HG02623 (cell line): ENCODE results near the gene TMEM139.
"Not testable (repeated sequence)": the region's sequence is repeated elsewhere in the genome, so short reads cannot be mapped to it uniquely, and the experiment has no call there.

Experiments used
- ATAC-seq: cut with Tn5 transposase; IDR thresholded peaks from one replicate; pipeline ENCODE4 v1.9.1; 2021; ENCODE audit warnings: moderate library complexity; ENCODE audit not compliant: unreplicated experiment

The TMEM139 gene

DNA sequence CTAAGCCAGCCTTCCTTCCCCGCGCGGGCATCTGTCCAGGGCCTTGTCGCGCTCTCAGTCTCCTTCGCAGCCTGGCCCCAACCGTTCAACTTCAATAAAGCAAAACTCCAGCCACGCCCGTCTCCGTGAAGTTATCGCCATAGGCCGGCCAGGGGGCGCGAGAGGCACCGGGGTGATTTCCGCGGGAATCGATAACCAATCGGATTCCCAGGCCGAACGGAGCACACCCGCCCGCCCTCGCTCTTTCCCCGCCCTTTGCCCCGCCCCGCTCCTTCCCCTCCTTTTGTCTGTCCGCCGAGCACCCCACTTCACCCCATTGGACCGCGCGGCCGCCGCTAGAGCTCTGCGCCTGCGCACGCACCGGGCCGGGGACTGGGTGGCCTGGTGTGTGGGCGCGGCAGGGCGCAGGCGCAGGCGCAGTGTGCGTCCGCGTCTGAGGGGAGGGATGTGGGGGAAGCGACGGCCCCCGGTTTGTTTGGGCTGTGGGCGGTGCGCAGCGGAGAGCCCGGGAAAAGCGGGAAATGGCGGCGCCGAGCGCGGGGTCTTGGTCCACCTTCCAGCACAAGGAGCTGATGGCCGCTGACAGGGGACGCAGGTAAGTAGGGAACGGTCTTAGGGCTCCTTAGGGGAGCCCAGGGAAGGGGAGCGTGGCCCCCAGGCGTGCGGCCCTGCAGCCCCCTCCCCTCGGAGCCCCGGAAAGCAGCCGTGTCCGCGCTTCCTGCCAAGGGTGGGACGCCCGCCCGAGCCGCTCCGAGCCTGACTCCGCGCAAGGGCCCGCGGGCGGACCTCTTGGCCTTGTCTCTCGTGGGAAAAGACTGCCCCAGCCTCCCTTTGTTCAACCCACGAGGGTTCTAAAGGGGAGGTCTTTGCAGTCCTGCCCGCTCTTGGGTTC, 3.4 kb downstream of the TMEM139 start, which contains the start of gene CASP2:
TSS of gene CASP2 (plus strand) at position 417 of the 892 bp plus-strand sequence. CDS start at position 522, 105 bp downstream.
- peak; percentile 92 for ATAC-seq

DNA sequence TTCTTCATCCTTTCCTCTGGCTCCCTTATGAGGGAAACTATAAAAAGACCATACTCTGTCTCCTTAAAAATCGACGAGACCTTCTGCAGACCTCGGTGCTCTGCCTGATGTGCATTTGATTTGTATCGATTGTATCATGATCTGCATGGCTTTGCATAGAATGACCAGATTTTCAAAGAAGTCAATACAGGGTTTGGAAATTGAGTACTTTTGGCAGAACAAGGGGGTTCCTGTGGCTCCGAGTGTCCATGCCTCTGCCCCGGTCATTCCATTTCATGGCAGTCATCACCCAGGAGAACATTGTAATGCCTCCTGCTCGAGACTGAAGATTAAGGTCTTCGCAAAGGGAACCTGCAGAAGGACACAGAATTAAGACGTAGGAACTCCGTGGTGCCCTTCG, 4.1 kb downstream of the TMEM139 start:
- ATAC-seq = no peak

DNA sequence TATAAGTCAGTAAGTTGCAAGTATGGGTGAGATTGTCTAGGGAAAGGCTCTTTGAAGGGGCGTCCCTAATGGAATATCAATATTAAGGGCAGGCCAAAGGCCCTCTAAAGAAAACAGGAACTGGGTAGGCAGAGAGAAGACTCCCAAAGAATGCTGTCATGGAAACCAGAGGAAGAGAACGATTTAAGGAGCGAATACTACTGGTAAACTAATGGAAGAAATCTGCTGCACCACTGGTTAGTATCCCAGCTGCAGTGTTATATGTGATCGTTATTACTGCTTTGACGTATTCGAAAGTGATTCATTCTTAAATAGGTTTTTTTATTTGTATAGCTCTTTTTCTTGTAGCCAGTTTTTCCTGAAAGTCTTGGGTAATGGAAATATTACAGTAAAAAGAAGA, 4.7 kb downstream of the TMEM139 start:
- ATAC-seq = no peak

DNA sequence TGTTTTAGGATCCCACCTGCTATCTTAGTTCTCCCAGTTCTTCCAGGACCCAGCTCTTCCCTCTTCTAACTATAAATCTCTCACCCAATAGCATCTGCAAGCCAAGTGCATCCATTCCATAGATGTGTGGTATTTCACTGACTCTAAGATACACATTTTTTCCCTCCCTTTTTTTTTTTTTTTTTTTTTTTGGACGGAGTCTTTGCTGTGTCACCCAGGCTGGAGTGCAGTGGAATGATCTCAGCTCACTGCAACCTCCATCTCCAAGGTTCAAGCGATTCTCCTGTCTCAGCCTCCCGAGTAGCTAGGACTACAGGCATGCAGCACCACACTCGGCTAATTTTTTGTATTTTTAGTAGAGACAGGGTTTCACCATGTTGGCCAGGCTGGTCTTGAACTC, 5.1 kb downstream of the TMEM139 start:
- not testable (repeated sequence) for ATAC-seq

DNA sequence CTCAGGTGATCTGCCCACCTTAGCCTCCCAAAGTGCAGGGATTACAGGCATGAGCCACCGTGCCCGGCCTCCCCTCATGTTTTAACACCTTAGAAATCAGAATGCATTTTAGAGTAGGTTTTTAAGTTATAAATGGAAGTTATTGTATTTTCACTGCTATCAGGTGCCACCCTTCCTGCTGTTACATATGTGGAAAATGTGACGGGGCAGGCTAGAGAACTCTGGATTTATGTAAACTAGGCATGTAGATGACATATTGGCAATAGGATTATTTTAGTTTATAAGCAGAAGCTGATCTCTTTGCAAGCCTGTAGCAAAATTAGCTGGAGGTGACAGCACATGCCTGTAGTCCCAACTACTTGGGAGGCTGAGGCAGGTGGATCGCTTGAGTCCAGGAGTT, 5.5 kb downstream of the TMEM139 start:
- ATAC-seq = no peak

DNA sequence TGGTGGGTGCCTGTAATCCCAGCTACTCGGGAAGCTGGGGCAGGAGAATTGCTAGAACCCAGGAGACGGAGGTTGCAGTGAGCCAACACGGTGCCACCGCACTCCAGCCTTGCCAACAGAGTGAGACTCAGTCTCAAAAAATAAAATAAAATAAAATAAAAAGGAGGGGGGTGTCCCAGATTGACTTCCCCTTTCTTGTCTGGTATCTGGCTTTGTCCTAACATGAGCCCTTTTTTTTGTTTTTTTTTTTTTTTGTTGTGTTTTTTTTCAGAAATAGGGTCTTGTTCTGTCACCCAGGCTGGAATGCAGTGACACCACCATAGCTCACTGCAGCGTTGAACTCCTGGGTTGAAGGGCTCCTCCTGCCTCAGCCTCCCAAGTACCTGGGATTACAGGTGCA, 8.1 kb downstream of the TMEM139 start:
- ATAC-seq = no peak

DNA sequence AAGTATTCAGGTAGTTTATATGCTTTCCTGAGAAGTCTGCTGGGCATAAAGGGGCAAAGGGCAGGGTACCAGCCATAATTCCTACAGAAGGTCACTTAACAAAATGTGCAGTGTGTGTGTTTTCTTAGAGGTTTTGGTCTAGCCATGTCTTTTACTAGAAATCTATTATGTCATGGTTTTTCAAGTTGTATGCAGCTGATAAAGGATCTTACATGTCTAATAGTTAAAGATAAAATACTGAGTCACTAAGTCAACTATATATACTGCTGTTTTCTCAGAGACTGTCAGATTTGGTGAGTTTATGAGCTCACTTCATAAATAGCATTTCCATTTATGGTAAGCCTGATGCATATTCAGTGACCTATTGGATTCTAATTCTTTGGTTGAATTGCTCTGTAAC, 11.1 kb downstream of the TMEM139 start:
- no peak for ATAC-seq

DNA sequence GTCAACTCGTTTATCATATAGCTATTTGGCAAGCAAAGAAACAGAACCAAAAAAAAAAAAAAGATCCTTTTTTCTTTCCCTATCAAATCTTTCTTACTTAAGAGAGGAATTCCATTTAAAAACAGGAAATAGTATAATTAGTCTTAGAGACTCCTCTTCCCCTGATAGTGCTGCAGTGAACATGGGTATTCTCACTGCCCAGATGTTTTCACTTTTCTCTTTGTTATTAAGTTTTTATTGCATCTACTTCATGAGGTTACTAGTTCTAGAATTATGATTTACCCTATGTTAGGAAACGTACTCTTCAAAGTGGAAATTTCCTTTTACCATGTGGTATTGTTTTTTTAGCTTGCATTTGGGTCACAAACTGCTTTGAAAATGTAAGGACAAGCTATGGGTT, 11.9 kb downstream of the TMEM139 start:
- ATAC-seq = no peak

DNA sequence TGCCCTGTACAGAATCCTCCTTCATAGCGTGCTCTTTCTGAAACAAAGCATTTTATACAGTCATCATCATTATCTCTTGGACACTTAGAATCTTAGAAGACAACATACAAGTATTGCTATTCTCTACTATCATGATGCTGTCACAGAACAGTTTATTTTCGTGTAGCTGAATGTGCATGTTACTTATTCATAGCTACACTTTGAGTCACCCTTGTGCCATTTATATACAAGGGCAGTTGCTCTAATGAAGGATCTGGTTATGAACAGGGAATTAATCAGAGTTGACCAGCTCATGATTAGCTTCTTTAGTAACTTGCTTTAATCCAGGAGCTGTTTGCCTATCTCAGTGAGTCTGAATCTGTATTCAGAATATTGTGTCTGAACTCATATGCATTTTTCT, 14.6 kb downstream of the TMEM139 start:
- no peak for ATAC-seq

DNA sequence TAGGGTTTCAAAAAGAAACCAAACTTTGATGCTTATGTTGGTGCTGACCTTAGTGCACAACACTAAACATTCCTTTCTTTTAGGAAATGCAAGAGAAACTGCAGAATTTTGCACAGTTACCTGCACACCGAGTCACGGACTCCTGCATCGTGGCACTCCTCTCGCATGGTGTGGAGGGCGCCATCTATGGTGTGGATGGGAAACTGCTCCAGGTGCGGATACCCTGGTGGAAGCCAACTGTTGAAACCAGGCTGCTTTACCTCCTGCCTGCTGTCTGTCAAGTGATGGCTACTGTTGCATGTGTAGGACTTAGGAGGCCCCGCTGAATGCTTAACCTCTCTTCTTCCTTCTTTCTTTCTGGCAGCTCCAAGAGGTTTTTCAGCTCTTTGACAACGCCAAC, 15.1 kb downstream of the TMEM139 start:
- ATAC-seq = no peak

DNA sequence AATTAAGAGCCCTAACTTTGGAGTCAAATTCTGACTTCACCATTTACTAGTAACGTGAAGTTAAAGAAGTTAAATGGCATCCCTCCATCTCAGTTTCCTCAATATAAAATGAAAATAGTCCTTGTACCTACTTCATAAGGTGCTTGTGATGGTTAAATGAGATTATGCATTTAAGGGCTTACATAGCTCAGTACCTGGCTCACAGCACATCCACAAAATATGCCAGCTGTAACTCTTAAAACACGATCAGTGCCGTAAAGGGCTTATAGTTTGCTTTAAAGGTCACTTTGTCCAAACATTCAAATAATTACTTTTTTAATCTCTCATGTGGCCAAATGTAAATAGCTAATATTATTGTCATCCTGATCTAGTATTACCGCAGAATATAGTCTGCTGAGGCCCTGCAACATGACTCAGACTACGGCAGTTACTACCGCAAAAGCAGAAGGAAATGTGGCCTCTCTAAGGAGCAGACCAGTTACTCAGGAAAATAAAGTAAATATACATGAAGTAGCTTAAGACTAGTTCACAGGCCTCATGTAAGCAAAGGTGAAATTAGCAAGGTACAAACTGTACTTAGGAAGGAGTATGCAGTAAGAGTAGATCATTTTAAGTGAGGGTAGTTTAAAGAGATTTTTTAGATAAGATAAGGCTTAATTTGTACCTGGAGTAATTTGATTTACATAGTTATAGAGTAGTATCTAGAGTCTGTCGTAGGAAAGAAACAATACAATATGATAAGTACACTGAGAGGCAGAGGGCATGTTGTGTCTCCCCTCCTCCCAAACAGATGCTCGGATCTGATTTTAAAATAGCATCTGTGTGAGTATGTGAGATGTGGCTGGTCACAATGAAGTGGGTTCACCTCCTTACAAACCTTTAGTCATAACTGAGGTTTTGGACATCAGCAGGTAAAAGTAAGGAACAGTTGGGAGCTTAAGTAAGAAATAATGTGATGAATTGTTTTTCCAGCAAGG, 16.5 kb downstream of the TMEM139 start:
- ATAC-seq = no peak

DNA sequence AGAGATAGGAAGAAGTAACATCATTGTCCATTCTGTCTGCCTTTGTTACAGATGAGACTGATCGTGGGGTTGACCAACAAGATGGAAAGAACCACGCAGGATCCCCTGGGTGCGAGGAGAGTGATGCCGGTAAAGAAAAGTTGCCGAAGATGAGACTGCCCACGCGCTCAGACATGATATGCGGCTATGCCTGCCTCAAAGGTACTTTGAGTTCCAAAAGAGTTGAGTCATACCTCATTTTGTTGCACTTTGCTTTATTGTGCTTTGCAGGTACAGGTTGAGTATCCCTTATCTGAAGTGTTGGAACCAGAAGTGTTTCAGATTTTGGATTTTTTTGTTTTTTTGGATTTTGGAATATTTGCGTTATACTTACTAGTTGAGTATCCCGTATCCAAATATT, 19.0 kb downstream of the TMEM139 start:
- ATAC-seq = no peak

DNA sequence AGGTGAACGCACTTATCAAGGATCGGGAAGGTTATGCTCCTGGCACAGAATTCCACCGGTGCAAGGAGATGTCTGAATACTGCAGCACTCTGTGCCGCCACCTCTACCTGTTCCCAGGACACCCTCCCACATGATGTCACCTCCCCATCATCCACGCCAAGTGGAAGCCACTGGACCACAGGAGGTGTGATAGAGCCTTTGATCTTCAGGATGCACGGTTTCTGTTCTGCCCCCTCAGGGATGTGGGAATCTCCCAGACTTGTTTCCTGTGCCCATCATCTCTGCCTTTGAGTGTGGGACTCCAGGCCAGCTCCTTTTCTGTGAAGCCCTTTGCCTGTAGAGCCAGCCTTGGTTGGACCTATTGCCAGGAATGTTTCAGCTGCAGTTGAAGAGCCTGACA, 20.2 kb downstream of the TMEM139 start:
- ATAC-seq = no peak

DNA sequence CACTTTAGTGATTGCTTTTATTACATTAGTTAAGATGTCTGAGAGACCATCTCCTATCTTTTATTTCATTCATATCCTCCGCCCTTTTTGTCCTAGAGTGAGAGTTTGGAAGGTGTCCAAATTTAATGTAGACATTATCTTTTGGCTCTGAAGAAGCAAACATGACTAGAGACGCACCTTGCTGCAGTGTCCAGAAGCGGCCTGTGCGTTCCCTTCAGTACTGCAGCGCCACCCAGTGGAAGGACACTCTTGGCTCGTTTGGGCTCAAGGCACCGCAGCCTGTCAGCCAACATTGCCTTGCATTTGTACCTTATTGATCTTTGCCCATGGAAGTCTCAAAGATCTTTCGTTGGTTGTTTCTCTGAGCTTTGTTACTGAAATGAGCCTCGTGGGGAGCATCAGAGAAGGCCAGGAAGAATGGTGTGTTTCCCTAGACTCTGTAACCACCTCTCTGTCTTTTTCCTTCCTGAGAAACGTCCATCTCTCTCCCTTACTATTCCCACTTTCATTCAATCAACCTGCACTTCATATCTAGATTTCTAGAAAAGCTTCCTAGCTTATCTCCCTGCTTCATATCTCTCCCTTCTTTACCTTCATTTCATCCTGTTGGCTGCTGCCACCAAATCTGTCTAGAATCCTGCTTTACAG, 20.8 kb downstream of the TMEM139 start:
- ATAC-seq = no peak

DNA sequence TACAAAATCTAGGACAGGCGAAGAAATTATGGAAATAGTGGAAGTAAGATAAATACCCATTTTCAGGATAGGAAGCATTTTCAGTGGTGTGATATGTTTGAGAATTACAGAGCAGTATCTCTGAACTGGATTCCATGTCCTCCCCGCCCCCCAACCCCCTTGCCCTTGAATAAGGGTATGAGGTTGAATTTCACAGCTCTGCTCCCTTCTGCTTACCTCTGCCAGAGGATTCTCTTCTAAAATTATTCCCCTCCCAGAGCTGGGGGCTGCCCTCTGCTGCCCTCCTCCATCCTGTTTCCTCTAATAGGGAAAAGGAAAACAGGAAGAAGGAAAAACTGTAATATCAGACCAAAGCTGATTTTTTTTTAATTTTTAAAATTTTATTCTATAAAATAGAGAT, 23.9 kb downstream of the TMEM139 start:
- no peak for ATAC-seq

DNA sequence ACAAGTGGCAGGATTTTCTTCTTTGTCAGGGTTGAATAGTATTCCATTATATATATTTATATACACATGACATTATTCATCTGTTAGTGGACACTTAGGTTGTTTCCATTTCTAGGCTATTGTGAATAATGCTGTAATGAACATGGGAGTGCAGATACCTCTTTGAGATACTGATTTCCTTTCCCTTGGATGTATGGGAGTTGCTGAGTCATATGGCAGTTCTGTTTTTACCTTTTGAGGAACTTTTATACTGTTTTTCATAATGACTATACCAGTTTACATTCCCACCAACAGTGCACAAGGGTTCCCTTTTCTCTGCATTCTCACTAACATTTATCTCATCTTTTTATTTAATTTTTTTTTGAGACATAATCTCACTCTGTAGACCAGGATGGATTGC, 29.4 kb downstream of the TMEM139 start:
- no peak for ATAC-seq

DNA sequence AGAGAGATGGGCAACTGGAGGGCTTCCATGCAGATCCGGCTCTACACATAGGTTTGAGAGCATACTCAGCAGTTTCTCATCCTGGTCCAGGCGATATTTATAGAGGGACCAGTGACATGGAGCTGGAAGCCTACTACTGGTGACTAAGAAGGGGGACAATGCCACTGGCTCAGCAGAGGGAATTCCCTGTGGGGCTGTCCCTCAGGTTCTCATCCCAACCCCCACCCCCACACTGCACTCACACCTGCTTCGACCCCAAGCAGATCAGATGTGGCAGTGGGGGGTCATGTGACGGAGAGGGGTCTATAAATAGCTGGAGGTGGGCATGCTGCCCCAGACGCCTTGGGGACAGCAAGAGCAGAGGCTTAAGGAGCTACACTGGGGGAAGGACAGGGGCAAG, 31.0 kb downstream of the TMEM139 start, which contains the start of gene CLCN1:
TSS of gene CLCN1 (plus strand) at position 336 of the 400 bp plus-strand sequence. CDS start 102 bp downstream, outside the sequence.
- no peak for ATAC-seq

DNA sequence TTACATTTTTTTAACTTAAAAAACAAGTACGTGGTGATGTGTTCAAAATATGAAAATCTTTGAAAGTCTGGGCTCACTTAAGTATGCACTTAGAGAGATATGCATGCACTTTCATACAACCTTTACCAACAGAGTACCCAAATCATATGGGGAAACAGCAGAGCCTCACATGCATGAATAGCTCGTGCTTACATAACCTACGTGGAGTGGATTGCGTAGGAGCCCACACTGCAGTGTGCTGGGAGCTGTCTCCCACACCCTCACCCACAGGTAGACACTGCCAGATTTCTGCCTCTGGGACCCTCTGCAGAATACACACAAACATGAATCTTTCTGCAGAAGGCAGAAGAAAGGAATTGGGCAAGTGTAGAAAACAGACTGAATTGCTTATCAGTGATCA, 31.7 kb downstream of the TMEM139 start:
- ATAC-seq = no peak

DNA sequence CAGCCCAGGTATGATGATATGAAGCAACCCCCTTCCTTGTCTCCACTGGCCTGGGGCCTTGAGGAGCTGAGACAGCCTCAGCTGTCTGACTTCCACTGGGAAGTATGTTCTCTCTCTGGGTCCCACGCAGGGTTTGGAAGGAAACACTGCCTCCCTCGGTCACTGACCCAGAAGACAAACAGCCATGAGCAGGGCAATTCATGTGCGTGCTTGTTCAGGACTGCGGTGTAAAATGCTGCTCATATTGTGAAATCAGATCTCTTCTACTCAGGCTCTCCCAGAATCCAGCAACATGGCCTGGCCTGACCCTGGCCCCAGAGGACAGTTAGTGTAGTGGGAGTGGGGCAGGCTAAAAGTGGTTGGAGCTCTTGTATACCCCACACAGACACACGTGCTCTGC, 33.9 kb downstream of the TMEM139 start:
- ATAC-seq = no peak

DNA sequence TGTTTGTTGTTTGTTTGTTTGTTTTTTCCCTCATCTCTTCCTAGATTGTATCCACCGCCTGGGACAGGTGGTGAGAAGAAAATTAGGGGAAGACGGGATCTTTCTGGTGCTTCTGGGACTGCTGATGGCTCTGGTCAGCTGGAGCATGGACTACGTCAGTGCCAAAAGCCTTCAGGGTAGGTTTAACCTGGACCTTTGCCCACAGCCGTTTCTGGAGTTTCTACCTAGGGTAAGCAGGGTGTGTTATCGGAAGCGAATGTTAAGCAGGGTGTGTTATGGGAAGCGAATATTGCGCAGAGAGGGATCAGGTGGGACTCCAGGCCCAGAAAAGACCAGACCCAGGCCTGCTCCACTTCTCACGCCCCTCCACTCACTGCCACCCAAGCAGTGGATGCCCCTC, 35.9 kb downstream of the TMEM139 start:
- ATAC-seq = no peak

DNA sequence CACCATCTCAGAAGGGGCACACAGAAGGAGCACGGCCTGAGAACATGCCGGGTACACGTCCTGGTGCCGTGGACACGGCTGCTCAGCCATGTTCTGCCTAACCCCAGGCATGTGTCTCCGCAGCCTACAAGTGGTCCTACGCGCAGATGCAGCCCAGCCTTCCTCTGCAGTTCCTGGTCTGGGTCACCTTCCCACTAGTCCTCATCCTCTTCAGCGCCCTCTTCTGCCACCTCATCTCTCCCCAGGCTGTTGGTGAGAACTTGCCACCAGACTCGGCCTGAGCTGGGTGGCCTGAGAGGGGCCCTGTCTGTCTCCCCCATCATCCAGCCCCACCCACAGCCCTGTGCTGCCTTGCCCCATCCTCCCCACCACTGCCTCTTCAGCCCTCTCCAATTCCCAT, 36.5 kb downstream of the TMEM139 start:
- ATAC-seq = no peak
